ENCODE results near the gene USP15. TPM values are rescaled to one million over a fixed set of nuclear protein-coding genes. Genes with fewer than 3 reads are reported as not detected.
A peak's percentile ranks its signal among the peaks of the same experiment; 100 is the strongest.

The USP15 gene
- 62.8 TPM for total RNA-seq
- polyA plus RNA-seq (ENCODE audit: insufficient read depth, low read depth, low replicate concordance), result 31.7 TPM
- long read RNA-seq, donor 1, full-length matches to known transcripts, result 6 of 6 reads
- long read RNA-seq, donor 1, partial matches to known transcripts, result 0 of 6 reads
- long read RNA-seq, donor 1, other reads (novel, unspliced or antisense), result 0 of 6 reads
- long read RNA-seq, donor 2, partial matches to known transcripts, result 0 of 8 reads
- long read RNA-seq, donor 2, other reads (novel, unspliced or antisense), result 0 of 8 reads
- long read RNA-seq, donor 3, full-length matches to known transcripts, result 10 of 10 reads
- long read RNA-seq, donor 3, partial matches to known transcripts, result 0 of 10 reads
- long read RNA-seq, donor 3, other reads (novel, unspliced or antisense), result 0 of 10 reads
- long read RNA-seq, donor 4, full-length matches to known transcripts, result 4 of 4 reads
- long read RNA-seq, donor 4, partial matches to known transcripts, result 0 of 4 reads
- long read RNA-seq, donor 4, other reads (novel, unspliced or antisense), result 0 of 4 reads
- long read RNA-seq, donor 5, result 0 reads
- long read RNA-seq, donor 6, partial matches to known transcripts, result 0 of 3 reads
- long read RNA-seq, donor 6, other reads (novel, unspliced or antisense), result 0 of 3 reads
- long read RNA-seq, donor 7, full-length matches to known transcripts, result 16 of 25 reads
- long read RNA-seq, donor 7, partial matches to known transcripts, result 1 of 25 reads
- long read RNA-seq, donor 7, other reads (novel, unspliced or antisense), result 8 of 25 reads
- long read RNA-seq, donor 8, partial matches to known transcripts, result 0 of 3 reads
- long read RNA-seq, donor 8, other reads (novel, unspliced or antisense), result 0 of 3 reads
- long read RNA-seq, donor 9, full-length matches to known transcripts, result 4 of 4 reads
- long read RNA-seq, donor 9, partial matches to known transcripts, result 0 of 4 reads
- long read RNA-seq, donor 9, other reads (novel, unspliced or antisense), result 0 of 4 reads
- long read RNA-seq, donor 10, full-length matches to known transcripts, result 4 of 4 reads
- long read RNA-seq, donor 10, partial matches to known transcripts, result 0 of 4 reads
- long read RNA-seq, donor 10, other reads (novel, unspliced or antisense), result 0 of 4 reads

- TF ChIP-seq, protein P1, sequence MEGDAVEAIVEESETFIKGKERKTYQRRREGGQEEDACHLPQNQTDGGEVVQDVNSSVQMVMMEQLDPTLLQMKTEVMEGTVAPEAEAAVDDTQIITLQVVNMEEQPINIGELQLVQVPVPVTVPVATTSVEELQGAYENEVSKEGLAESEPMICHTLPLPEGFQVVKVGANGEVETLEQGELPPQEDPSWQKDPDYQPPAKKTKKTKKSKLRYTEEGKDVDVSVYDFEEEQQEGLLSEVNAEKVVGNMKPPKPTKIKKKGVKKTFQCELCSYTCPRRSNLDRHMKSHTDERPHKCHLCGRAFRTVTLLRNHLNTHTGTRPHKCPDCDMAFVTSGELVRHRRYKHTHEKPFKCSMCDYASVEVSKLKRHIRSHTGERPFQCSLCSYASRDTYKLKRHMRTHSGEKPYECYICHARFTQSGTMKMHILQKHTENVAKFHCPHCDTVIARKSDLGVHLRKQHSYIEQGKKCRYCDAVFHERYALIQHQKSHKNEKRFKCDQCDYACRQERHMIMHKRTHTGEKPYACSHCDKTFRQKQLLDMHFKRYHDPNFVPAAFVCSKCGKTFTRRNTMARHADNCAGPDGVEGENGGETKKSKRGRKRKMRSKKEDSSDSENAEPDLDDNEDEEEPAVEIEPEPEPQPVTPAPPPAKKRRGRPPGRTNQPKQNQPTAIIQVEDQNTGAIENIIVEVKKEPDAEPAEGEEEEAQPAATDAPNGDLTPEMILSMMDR (IDR thresholded peaks at IDR 0.05; ENCODE audit: borderline replicate concordance, extremely low read depth, insufficient read depth), result peak; percentile 38
- H3K4me3 ChIP-seq (ENCODE audit: low read length in 3 of 3), result peak within 1 kb of the TSS; percentile 94 to 99 (median 95)
- intact Hi-C loops (cut with DNase I), result no loop called here
- DNase-seq, result peak; percentile 98 to 99 (median 98)
- peak within 1 kb of the TSS; percentile 85 to 97 (median 92) for H3K9ac ChIP-seq (ENCODE audit: low read length in 3 of 3)
- peaks cover 4 to 6% (median 4%) of the 10 kb centered on the region in 3 donors for H3K4me1 ChIP-seq (ENCODE audit: control insufficient read depth in 2 of 3, insufficient read depth in 2 of 3, low read depth in 1 of 3, low read length in 3 of 3)
- H3K9me3 ChIP-seq (ENCODE audit: control insufficient read depth in 2 of 3, insufficient read depth in 1 of 3, low read length in 3 of 3), result no peaks in the 10 kb centered on the region
- no peaks in the 10 kb centered on the region for H3K36me3 ChIP-seq (ENCODE audit: control insufficient read depth in 2 of 3, insufficient read depth in 3 of 3, low read length in 3 of 3)
- no peak for FAIRE-seq
- no peaks in the 10 kb centered on the region for H3K27me3 ChIP-seq (ENCODE audit: control insufficient read depth, insufficient read depth, low read length)
- peak within 1 kb of the TSS; percentile 89 to 94 for H3K27ac ChIP-seq (ENCODE audit: low read depth in 2 of 2, low read length in 2 of 2)
Measured at GRCh38 chr12:62259993-62260732, at the start of gene USP15. Gene USP15 (plus strand): TSS chr12:62260404. CDS start chr12:62260415, 11 bp downstream.

- FAIRE-seq, result peak; percentile 76
Measured at GRCh38 chr12:62210422-62210821, 49.8 kb upstream of the USP15 start.

DNA sequence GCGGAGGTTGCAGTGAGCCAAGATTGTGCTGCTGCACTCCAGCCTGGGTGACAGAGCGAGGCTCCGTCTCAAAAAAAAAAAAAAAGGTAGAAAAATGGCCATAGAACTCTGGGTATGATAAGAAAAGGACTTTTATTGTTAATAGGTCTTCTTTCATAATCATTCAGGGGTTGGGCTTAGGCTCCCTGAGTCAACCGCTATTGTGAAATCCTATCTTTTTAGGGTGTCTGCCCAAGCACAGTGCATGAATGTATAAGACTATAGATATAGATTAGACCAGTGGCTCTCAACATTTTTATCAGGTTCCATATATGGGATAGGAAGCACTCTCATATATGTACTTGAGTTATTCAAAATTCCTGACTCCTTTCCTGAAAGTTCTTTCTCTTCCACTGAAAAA, 48.7 kb upstream of the USP15 start:
- FAIRE-seq, result no peak

More at GRCh38 chr12:62210422-62210821, 49.8 kb upstream of the USP15 start:
- H3K27me3 ChIP-seq (ENCODE audit: control insufficient read depth, insufficient read depth, low read length), result no peaks in the 10 kb centered on the region
- intact Hi-C loops (cut with DNase I), result no loop called here
- no peaks in the 10 kb centered on the region for H3K9me3 ChIP-seq (ENCODE audit: control insufficient read depth in 2 of 3, insufficient read depth in 1 of 3, low read length in 3 of 3)
- peak in 3 of 5 donors; percentile 21 to 39 (median 35) for DNase-seq
- TF ChIP-seq, protein P1 (IDR thresholded peaks at IDR 0.05; ENCODE audit: borderline replicate concordance, extremely low read depth, insufficient read depth), result peak; percentile 75
- no peak overlapping the region for H3K4me3 ChIP-seq (ENCODE audit: low read length in 3 of 3)
- no peak overlapping the region for H3K9ac ChIP-seq (ENCODE audit: low read length in 3 of 3)
- H3K4me1 ChIP-seq (ENCODE audit: control insufficient read depth in 2 of 3, insufficient read depth in 2 of 3, low read depth in 1 of 3, low read length in 3 of 3), result no peaks in the 10 kb centered on the region
- H3K36me3 ChIP-seq (ENCODE audit: control insufficient read depth in 2 of 3, insufficient read depth in 3 of 3, low read length in 3 of 3), result no peaks in the 10 kb centered on the region
- H3K27ac ChIP-seq (ENCODE audit: low read depth in 2 of 2, low read length in 2 of 2), result no peak overlapping the region

More for the DNA sequence above, 48.7 kb upstream of the USP15 start:
- Histone ChIP-seq H3K36me3 (ENCODE audit: control insufficient read depth in 2 of 3, insufficient read depth in 3 of 3, low read length in 3 of 3) (no peaks in the 10 kb centered on the region), H3K27ac (ENCODE audit: low read depth in 2 of 2, low read length in 2 of 2) (no peak overlapping the region), H3K4me3 (ENCODE audit: low read length in 3 of 3) (no peak overlapping the region), H3K9me3 (ENCODE audit: control insufficient read depth in 2 of 3, insufficient read depth in 1 of 3, low read length in 3 of 3) (no peaks in the 10 kb centered on the region), H3K4me1 (ENCODE audit: control insufficient read depth in 2 of 3, insufficient read depth in 2 of 3, low read depth in 1 of 3, low read length in 3 of 3) (no peaks in the 10 kb centered on the region), H3K9ac (ENCODE audit: low read length in 3 of 3) (no peak overlapping the region), H3K27me3 (ENCODE audit: control insufficient read depth, insufficient read depth, low read length) (no peaks in the 10 kb centered on the region)
- intact Hi-C loops (cut with DNase I), result no loop called here
- no peak for DNase-seq
- TF ChIP-seq, protein P1 (IDR thresholded peaks at IDR 0.05; ENCODE audit: borderline replicate concordance, extremely low read depth, insufficient read depth), result no peak
